Mononuclear cell (primary cell): Measurements from ENCODE around the gene KDM2A. TPM values are rescaled to one million over a fixed set of nuclear protein-coding genes. Genes with fewer than 3 reads are reported as not detected.

Experiments used
- H3K27me3 ChIP-seq: 2 replicates; pipeline ENCODE4 v1.6.0; 2011; ENCODE audit warnings: low read length, control low read depth; ENCODE audit not compliant: insufficient read depth
- H3K4me1 ChIP-seq: 2 replicates; pipeline ENCODE4 v1.5.1; 2011; ENCODE audit warnings: mild to moderate bottlenecking, low read length, control low read depth; ENCODE audit not compliant: insufficient read depth
- H3K4me3 ChIP-seq: 2 replicates; pipeline ENCODE4 v1.5.1; 2011; ENCODE audit warnings: mild to moderate bottlenecking, low read length, moderate library complexity
- H3K9me3 ChIP-seq: 2 replicates; pipeline ENCODE4 v1.5.1; 2011; ENCODE audit warnings: low read depth, mild to moderate bottlenecking, control low read depth, low read length
- total RNA-seq: library from RNA; depleted of rRNA; stranded (reverse); fragments of >200 nt; gene quantifications from one replicate; pipeline ENCODE4 v1.2.3, GENCODE V29; 2012

Gene KDM2A
- total RNA-seq, 1 donor = 197 TPM

DNA sequence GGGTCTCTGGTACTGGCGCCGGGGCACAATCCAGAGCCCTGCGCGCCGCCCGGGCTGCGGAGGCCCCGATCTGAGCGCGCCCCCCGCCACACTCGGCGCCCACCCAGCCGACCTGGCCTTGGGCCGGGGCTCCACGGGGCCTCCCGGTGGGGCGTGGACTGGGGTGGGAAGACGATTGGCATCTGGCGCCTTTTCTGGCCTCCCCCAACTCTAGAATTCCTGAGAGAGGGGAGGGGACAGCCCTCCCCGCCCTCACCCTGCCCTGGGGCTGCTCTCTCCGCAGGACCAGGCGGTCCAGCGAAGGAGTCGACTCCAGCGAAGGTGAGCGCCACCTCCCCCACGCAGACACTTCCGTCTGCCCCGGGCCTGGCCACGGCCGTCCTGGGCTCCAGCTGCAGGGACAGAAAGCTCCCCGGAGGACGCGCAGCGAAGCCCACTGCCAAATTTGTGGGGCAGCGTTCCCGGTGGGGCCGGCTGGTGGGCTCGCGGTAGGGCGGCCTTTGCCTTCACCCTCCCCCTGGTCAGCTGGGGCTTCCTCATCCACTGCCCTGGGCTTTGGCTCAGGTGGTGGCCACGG lies 184.9 kb downstream of the KDM2A start:
- H3K9me3 ChIP-seq = no peaks in the 10 kb centered on the region
- H3K4me3 ChIP-seq = peak overlapping the region; percentile 56
- no peaks in the 10 kb centered on the region for H3K27me3 ChIP-seq
- peaks cover 45% of the 10 kb centered on the region for H3K4me1 ChIP-seq

DNA sequence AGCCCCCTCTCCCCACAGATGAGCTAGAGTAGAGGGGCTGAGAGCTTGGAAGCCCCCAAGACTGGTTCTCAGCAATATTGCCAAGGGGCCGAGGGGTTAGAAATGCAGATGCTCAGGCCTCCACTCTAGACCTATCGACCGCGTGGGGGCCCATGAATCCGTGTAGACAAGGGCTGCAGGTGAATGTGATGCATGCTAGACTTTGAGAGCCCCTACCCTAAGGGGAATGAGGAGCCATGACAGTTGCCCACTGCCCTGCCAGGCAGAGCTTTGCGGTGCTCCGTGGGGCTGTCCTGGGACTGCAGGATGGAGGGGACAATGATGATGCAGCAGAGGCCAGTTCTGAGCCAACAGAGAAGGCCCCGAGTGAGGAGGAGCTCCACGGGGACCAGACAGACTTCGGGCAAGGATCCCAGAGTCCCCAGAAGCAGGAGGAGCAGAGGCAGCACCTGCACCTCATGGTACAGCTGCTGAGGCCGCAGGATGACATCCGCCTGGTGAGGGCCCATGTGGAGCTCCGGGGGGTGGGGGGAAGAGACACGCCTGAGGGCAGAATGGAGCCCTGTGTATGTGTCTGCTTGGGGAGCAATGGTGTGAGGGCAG lies 185.5 kb downstream of the KDM2A start:
- Histone ChIP-seq H3K27me3 (no peaks in the 10 kb centered on the region), H3K4me3 (no peak overlapping the region), H3K4me1 (peaks cover 45% of the 10 kb centered on the region), H3K9me3 (no peaks in the 10 kb centered on the region)

DNA sequence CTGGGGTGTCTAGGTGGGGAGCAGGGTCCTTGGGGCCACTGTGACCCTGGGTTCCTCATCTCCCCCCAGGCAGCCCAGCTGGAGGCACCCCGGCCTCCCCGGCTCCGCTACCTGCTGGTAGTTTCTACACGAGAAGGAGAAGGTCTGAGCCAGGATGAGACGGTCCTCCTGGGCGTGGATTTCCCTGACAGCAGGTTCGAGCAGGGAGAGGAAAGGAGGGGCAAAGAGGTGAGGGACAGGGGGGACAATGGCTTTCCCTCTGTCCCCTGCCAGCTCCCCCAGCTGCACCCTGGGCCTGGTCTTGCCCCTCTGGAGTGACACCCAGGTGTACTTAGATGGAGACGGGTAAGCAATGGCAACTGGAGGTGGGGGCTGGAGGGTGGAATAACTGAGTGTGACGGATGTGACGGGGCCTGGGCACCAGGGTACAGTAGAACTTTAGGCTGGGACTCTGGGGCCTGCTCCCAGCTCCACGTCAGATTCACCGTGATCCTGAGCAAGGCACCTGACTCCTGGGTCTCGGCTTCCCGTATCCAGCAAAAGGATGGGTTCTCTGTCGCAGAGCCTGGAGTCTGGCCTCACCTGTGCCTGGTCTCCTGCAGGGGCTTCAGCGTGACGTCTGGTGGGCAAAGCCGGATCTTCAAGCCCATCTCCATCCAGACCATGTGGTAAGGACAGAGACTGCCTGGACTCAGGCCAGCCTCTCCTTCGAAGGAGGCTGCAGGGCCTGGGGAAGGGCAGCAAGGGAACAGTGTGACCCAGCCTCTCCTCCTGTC lies 187.9 kb downstream of the KDM2A start:
- Histone ChIP-seq H3K4me3 (no peak overlapping the region), H3K9me3 (no peaks in the 10 kb centered on the region), H3K4me1 (peaks cover 34% of the 10 kb centered on the region)

DNA sequence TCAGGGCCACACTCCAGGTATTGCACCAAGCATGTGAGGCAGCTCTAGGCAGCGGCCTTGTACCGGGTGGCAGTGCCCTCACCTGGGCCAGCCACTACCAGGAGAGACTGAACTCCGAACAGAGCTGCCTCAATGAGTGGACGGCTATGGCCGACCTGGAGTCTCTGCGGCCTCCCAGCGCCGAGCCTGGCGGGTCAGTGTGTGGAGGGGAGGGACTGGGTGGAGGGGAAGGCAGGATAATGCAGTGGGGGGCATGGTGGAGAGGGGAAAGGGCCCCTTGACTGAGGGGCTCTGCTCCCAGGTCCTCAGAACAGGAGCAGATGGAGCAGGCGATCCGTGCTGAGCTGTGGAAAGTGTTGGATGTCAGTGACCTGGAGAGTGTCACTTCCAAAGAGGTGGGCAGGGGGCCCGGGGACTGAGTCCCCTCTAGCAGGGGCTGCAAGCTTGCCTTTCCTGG lies 188.5 kb downstream of the KDM2A start:
- H3K27me3 ChIP-seq = no peaks in the 10 kb centered on the region
- no peak overlapping the region for H3K4me3 ChIP-seq
- peaks cover 34% of the 10 kb centered on the region for H3K4me1 ChIP-seq
- no peaks in the 10 kb centered on the region for H3K9me3 ChIP-seq

More for the DNA sequence above, 187.9 kb downstream of the KDM2A start:
- H3K27me3 ChIP-seq = no peaks in the 10 kb centered on the region

Other genes with a start within 250 kb of the KDM2A start
- 1.8 TPM for gene PC, start 160.9 kb upstream of the KDM2A start, total RNA-seq
- gene C11orf86, start 144.0 kb upstream of the KDM2A start, total RNA-seq = not detected
- 0.10 TPM for gene SYT12, start 96.1 kb upstream of the KDM2A start, total RNA-seq
- 0.21 TPM for gene RHOD, start 62.4 kb upstream of the KDM2A start, total RNA-seq
- 185 TPM for gene GRK2, start 147.2 kb downstream of the KDM2A start, total RNA-seq
- 48.4 TPM for gene ANKRD13D, start 170.0 kb downstream of the KDM2A start, total RNA-seq
- gene SSH3, start 184.3 kb downstream of the KDM2A start, total RNA-seq = 4.6 TPM
- gene POLD4, start 234.3 kb downstream of the KDM2A start, total RNA-seq = 33.9 TPM